GM18517 (cell line): ENCODE measurements around the gene DBN1.

Experiments
- ATAC-seq: cut with Tn5 transposase; IDR thresholded peaks from one replicate; pipeline ENCODE4 v1.9.1; 2021; ENCODE audit warnings: mild to moderate bottlenecking, moderate library complexity; ENCODE audit not compliant: unreplicated experiment

DBN1 gene

GRCh38 chr5:177505075-177505474 is 31.6 kb upstream of the DBN1 start:
- ATAC-seq, result no peak

- ATAC-seq, result no peak
Measured at GRCh38 chr5:177504086-177505056, 30.9 kb upstream of the DBN1 start.

GRCh38 chr5:177503351-177504085 is 30.1 kb upstream of the DBN1 start:
- ATAC-seq, result no peak

- ATAC-seq, result no peak
Measured at GRCh38 chr5:177502886-177503285, 29.5 kb upstream of the DBN1 start.

- ATAC-seq, result no peak
Measured at GRCh38 chr5:177501874-177502678, 28.6 kb upstream of the DBN1 start.

- ATAC-seq, result no peak
Measured at GRCh38 chr5:177500685-177501522, 27.5 kb upstream of the DBN1 start.

- ATAC-seq, result no peak
Measured at GRCh38 chr5:177499842-177500241, 26.4 kb upstream of the DBN1 start.

GRCh38 chr5:177498013-177498787 is 24.8 kb upstream of the DBN1 start:
- ATAC-seq, result no peak

- peak; percentile 63 for ATAC-seq
Measured at GRCh38 chr5:177497292-177498012, 24.0 kb upstream of the DBN1 start, which contains the start of gene PDLIM7. TSS of gene PDLIM7 (minus strand) at chr5:177497604. CDS start at chr5:177496512, 1,092 bp downstream.

- ATAC-seq, result no peak
Measured at GRCh38 chr5:177496727-177497291, 23.4 kb upstream of the DBN1 start.

GRCh38 chr5:177496070-177496726 is 22.8 kb upstream of the DBN1 start:
- no peak for ATAC-seq

- no peak for ATAC-seq
Measured at GRCh38 chr5:177495243-177496060, 22.0 kb upstream of the DBN1 start.

GRCh38 chr5:177494346-177495195 is 21.1 kb upstream of the DBN1 start:
- no peak for ATAC-seq

- ATAC-seq, result no peak
Measured at GRCh38 chr5:177493795-177494345, 20.4 kb upstream of the DBN1 start.

GRCh38 chr5:177492841-177493240 is 19.4 kb upstream of the DBN1 start:
- no peak for ATAC-seq
